Measurements from ENCODE around the gene CH25H. TPM values are rescaled to one million over a fixed set of nuclear protein-coding genes. Genes with fewer than 3 reads are reported as not detected.

CH25H gene
- total and polyA plus RNA-seq, 8 donors = 0.32 to 1.9 (median 0.49) TPM; not detected in 1

DNA sequence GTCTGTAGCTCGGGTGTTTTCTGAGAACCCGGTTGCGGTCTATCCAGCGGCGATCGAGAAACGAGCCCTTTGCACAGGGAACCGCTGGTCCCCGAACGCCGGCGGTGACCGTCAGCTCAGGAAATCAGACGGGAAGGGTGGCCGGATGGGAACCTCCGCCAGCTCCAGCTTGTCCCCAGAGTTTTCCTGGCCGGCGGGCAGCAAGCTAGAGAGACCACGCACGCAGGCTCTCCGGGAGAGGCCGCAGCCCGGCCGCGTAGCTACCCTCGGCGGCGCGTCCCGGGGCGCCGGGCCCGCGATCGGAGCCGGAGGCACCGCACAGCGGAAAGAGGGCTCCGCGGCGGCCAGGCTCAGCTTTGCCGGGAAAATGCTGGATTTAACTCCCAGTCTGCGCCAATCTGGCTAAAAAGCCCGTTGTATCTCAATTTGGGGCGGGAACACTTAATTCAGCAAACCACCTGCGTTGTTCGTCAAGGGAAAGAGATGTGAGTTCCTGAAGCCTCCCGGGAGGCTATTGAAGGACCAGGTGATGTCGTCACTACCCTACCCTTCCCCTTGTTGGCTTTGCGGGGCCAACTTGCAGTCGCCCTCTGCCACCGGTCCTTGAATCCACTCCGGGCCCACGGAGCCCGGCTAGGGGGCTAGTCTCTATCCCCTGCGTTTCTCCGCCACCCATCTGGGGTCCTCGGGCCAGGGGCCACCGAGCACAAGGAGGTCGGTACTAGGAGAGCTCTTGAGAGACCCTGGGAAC, 859 bp upstream of the CH25H start:
- no peak for FAIRE-seq
- intact Hi-C loops (cut with DNase I) = loop anchor here in 1 of 3 donors (5.0 kb wide), 2 partner anchors 186 to 271 kb away; no protein-coding TSS in a partner anchor
- WGBS, 2 donors = 13% methylated on average over 60 of the region's 60 CpGs

DNA sequence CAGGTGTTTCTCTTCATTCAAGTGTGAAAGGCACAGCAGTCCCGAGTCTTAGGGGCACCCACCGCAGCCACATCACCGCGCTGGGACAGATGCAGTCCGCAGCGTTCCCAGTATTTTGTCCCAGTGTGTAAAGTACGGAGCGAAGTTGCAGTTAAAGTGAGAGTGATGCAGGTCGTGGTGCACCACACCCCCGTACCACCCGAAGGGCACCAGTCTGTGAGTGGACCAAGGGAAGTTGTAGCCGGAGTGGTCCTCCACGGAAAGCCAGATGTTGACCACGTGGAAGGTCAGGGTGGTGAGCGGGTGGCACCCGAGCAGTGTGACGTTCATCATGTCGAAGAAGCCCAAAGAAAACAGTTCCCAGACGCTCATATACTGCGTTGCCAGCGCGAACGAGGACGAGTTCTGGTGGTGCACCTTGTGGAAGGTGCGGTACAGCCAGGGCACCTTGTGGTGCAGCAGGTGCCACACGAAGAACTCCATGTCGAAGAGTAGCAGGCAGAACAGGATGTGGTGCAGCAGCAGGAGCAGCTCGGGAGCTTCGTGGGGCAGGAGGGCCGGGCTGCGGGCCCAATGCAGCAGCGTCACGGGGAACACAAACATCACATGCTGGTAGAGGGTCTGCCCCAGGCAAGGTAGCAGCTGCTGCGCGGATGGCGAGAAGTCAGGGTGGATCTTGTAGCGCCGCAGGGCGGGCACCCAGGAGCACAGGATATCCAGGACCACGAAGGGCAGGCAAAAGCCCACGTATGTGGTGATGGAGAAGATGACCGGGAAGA, 526 bp downstream of the CH25H start:
- WGBS, 2 donors = 15 to 33% methylated on average over 42 of the region's 42 CpGs
- peaks cover 0 to 9% (median 7%) of the 10 kb centered on the region in 3 donors for H3K4me1 ChIP-seq
- ATAC-seq (peak; percentile 15 to 58 (median 44)), DNase-seq (peak in 3 of 6 donors; percentile 15 to 60 (median 57)), FAIRE-seq (no peak)
- TF ChIP-seq, protein P1, sequence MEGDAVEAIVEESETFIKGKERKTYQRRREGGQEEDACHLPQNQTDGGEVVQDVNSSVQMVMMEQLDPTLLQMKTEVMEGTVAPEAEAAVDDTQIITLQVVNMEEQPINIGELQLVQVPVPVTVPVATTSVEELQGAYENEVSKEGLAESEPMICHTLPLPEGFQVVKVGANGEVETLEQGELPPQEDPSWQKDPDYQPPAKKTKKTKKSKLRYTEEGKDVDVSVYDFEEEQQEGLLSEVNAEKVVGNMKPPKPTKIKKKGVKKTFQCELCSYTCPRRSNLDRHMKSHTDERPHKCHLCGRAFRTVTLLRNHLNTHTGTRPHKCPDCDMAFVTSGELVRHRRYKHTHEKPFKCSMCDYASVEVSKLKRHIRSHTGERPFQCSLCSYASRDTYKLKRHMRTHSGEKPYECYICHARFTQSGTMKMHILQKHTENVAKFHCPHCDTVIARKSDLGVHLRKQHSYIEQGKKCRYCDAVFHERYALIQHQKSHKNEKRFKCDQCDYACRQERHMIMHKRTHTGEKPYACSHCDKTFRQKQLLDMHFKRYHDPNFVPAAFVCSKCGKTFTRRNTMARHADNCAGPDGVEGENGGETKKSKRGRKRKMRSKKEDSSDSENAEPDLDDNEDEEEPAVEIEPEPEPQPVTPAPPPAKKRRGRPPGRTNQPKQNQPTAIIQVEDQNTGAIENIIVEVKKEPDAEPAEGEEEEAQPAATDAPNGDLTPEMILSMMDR (IDR thresholded peaks at IDR 0.05) = no peak
- no peaks in the 10 kb centered on the region for H3K36me3 ChIP-seq
- peaks cover 0 to 29% (median 3%) of the 10 kb centered on the region in 4 donors for H3K27me3 ChIP-seq
- peak overlapping the region; percentile 8 to 47 (median 26) for H3K4me3 ChIP-seq
- intact Hi-C loops (cut with DNase I) = loop anchor here in 1 of 3 donors (5.0 kb wide), 2 partner anchors 184 to 269 kb away; no protein-coding TSS in a partner anchor
- H3K27ac ChIP-seq = peak overlapping the region in 1 of 4 donors; percentile 0
- H3K9me3 ChIP-seq = no peaks in the 10 kb centered on the region

More for the DNA sequence above, 859 bp upstream of the CH25H start:
- TF ChIP-seq, protein P1 (IDR thresholded peaks at IDR 0.05) = no peak
- Histone ChIP-seq H3K4me1 (peaks cover 0 to 7% (median 6%) of the 10 kb centered on the region in 3 donors), H3K9me3 (no peaks in the 10 kb centered on the region), H3K4me3 (peak overlapping the region; percentile 4 to 47 (median 26)), H3K27me3 (peaks cover 0 to 29% (median 3%) of the 10 kb centered on the region in 4 donors), H3K36me3 (no peaks in the 10 kb centered on the region), H3K27ac (peak overlapping the region in 3 of 4 donors; percentile 0 to 46 (median 8))
- ATAC-seq (peak; percentile 51 to 78 (median 64)), DNase-seq (peak in 5 of 6 donors; percentile 18 to 73 (median 33))

DNA sequence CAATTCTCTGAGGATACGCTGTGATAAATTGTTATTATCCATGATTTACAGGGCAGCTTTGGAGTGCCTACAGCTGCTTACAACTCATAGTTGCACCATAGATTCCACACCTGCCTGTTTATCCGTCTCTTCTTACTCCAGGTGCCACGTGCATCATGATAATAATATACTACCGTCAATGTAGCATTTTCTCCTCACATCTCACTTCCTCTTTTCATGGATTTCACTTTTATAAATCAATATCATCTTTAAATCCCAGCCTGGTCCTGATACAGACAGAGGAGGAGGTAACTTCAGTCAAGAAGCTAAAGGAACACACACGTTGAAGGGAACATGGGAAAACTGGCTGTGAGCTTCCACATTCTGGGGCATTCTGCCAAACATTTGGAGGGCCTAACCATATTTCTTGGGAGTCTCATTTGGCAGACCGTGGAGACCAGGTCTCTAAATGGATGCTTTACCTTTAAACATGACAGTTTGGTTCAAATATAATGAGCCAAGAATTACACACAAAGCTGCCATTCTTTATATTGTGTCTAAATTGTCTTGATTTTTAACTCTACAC, 2.4 kb downstream of the CH25H start:
- no peak for DNase-seq

DNA sequence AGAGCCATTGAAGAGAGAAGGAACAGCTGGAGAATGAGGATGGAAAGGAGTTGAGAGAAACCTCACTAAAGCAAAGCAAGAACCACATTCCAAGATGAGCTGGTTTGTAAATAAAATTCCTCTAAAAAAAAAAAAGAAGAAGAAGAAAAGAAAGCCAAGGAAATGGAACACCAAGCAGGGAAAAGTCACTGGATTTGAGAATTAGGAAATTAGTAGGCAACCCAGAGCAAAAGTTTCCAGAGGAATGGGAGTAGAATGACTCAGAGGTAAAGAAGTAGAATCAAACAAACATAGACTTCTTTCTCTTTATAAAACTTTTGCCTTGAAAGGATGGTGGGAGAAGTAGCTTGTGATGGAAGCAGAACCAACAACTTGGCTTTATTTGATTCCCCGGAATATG, 3.9 kb downstream of the CH25H start:
- no peak for DNase-seq
- intact Hi-C loops (cut with DNase I) = no loop called here
- Histone ChIP-seq H3K27ac (no peak overlapping the region), H3K4me1 (peaks cover 0 to 9% (median 7%) of the 10 kb centered on the region in 3 donors), H3K4me3 (no peak overlapping the region), H3K9me3 (no peaks in the 10 kb centered on the region), H3K27me3 (peaks cover 0 to 24% (median 3%) of the 10 kb centered on the region in 4 donors), H3K36me3 (no peaks in the 10 kb centered on the region)
- 95 to 96% methylated on average over 1 of the region's 1 CpG for WGBS, 2 donors
- ATAC-seq = no peak
- TF ChIP-seq, protein P1 (IDR thresholded peaks at IDR 0.05) = no peak
- FAIRE-seq = no peak

More for the DNA sequence above, 2.4 kb downstream of the CH25H start:
- FAIRE-seq (no peak), ATAC-seq (no peak)
- no peak overlapping the region for H3K27ac ChIP-seq
- TF ChIP-seq, protein P1 (IDR thresholded peaks at IDR 0.05) = peak in 1 of 4 donors; percentile 4
- 73 to 83% methylated on average over 6 of the region's 6 CpGs for WGBS, 2 donors
- no peaks in the 10 kb centered on the region for H3K9me3 ChIP-seq
- intact Hi-C loops (cut with DNase I) = loop anchor here in 1 of 3 donors (5.0 kb wide), 2 partner anchors 182 to 267 kb away; no protein-coding TSS in a partner anchor
- H3K36me3 ChIP-seq = no peaks in the 10 kb centered on the region
- peaks cover 0 to 29% (median 3%) of the 10 kb centered on the region in 4 donors for H3K27me3 ChIP-seq
- H3K4me3 ChIP-seq = no peak overlapping the region
- H3K4me1 ChIP-seq = peaks cover 0 to 9% (median 7%) of the 10 kb centered on the region in 3 donors

Data from pancreas (tissue), 10 donors.